NCI-H2107 treated with DMSO at 0.1 percent for 48 hours (cell line): ENCODE results near the gene LSM14A.
"Not testable (repeated sequence)": the region's sequence is repeated elsewhere in the genome, so short reads cannot be mapped to it uniquely, and the experiment has no call there.

Experiments
- DNase-seq: peaks from one replicate; lab custom pipeline; 2025; ENCODE audit not compliant: unreplicated experiment; lab: John Stamatoyannopoulos, UW

The LSM14A gene

DNA sequence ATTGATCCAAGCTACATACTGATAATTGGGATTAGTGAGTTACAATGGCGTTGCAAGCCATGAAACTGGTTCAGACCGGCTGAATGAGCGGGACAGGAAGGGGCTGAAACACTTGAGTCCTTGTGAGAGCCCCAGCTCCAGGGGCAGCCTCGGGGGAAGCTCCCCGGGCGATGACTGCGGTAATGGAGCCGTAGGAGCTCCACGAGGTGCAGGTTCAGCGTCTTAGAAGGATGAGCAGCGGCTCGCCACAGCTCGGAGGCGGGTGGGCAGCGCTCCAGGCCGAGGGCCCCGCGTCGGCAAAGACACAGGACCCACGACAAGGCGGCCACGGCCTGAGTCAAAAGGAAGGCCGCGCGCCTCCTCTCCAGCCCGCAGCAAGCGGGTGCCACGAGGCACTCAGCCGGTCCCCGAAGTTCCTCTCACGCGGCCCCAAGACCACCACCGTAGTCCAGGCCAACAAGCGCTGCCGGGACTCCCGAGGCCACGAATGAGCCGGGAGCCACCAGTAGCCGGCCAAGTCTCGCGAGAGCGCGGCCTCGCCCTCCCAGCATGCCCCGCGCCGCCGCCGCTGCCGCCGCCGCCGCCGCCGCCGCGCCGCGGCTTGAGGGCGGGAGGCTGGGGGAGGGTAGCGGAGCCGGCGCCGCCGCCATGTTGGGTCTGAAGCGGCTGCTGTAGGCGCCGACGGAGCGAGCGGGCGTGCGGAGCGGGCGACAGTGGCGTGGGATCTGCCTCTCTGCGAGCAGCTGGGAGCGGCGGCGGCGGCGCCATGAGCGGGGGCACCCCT, at the start of gene LSM14A:
Gene LSM14A, plus strand, starts transcription at position 628 of the 784 bp plus-strand sequence. Its CDS starts 139 bp downstream, at position 767.
- DNase-seq, result peak; percentile 54

DNA sequence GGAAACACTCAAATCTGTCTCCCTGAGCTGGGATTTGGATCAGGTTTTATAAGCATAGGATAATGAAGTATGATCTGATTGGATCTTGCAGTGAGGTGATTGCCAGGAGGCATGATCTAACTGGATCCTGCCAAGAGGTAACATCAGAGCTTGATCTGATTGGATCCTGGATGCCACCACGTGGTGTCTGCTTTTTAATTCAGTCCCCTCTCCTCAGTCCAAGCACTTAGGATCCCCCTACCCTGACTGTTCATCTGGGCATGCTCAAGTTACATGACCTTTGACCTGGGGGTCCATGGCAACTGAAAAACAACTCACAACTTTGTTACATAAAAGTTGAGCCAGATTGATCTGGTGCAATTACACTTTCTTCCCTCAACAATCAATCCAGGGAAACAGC, 47.5 kb upstream of the LSM14A start:
- DNase-seq, result no peak

DNA sequence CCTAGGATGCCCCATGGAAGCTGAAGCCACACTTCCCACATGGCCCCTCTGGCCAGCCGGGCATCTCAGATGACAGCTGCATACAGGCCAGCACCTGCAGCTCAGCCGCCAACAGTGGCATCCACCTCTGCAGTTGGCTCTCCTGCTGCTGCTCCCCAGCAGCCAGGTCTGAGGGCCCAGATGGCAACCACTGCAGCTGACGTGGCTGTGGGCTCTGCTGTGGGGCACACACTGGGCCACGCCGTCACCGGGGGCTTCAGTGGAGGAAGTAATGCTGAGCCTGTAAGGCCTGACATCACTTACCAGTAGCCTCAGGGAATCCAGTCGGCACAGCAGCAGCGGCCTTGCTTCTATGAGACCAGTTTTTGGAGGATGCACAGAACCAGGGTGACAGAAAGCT, 45.3 kb upstream of the LSM14A start:
- DNase-seq, result no peak

DNA sequence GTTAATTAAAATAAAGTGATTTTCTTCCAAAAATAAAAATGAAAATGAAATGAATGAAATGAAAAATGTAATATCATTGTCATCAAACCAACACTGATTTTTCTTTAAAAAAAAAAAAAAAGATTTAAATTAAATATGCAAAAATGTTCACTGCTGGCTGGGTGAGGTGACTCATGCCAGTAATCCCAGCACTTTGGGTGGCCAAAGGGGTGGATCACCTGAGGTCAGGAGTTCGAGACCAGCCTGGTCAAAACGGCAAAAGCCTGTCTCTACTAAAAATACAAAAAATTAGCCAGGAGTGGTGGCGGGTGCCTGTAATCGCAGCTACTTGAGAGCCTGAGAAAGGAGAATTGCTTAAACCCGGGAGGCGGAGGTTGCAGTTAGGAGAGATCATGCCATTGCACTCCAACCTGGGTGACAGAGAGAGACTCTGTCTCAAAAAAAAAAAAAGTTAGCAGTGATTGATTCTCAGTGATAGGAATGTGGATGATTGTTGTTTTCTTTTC, 44.6 kb upstream of the LSM14A start:
- DNase-seq, result no peak

DNA sequence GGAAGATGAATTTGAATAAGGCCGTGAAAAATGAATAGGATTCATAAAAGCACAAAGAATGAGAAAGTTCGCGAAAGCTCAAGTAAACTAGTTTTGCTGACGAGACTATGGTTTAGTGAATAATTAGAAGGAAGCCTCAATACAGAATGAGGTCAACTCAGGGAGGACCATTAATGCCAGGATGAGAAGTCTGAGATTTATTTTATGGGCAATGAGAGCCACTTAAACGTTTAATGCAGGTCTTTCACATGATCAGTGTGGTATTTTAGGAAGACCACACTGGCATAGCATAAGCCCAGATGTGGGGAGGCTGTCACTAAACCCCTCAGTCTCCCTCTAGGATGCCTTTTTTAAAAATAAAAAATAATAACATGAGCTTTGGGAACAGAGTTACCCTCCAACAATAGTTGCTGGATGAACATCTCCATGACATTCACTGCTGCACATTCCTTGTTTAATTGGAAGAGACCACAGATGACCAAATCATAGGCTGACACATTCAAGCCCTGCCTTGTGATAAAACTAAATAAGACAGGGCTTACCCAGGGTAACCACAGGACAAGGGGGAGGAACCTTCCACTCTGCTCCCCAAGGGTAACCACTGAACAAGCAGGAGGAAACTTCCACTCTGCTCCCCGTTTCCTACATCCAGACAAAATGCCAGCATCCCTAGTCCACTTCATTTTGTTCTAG, 43.6 kb upstream of the LSM14A start:
- DNase-seq, result no peak

DNA sequence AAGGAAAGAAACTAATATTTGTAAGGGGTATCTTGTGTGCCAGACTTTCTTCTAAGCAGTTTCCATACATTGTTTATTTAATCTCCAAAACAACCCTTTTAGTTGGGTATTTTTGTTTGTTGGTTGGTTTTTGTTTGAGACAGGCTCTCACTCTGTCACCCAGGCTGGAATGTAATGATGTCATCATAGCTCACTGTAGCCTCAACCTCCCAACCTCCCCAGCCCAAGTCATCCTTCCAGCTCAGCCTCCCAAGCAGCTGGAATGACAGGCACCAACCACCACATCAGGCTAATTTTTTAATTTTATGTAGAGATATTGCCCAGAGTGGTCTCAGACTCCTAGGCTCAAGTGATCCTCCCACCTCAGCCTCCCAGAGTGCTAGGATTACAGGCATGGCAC, 41.2 kb upstream of the LSM14A start:
- DNase-seq, result no peak

DNA sequence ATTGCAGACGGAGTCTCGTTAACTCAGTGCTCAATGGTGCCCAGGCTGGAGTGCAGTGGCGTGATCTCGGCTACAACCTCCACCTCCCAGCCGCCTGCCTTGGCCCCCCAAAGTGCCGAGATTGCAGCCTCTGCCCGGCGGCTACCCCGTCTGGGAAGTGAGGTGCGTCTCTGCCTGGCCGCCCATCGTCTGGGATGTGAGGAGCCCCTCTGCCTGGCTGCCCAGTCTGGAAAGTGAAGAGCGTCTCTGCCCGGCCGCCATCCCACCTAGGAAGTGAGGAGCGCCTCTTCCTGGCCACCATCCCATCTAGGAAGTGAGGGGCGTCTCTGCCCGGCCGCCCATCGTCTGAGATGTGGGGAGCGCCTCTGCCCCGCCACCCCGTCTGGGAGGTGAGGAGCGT, 40.2 kb upstream of the LSM14A start:
- not testable (repeated sequence) for DNase-seq

DNA sequence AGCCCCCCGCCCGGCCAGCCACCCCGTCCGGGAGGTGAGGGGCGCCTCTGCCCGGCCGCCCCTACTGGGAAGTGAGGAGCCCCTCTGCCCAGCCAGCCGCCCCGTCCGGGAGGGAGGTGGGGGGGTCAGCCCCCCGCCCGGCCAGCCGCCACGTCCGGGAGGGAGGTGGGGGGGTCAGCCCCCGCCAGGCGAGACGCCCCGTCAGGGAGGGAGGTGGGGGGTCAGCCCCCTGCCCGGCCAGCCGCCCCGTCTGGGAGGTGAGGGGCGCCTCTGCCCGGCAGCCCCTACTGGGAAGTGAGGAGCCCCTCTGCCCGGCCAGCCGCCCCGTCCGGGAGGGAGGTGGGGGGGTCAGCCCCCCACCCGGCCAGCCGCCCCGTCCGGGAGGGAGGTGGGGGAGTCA, 39.6 kb upstream of the LSM14A start:
- DNase-seq, result not testable (repeated sequence)

DNA sequence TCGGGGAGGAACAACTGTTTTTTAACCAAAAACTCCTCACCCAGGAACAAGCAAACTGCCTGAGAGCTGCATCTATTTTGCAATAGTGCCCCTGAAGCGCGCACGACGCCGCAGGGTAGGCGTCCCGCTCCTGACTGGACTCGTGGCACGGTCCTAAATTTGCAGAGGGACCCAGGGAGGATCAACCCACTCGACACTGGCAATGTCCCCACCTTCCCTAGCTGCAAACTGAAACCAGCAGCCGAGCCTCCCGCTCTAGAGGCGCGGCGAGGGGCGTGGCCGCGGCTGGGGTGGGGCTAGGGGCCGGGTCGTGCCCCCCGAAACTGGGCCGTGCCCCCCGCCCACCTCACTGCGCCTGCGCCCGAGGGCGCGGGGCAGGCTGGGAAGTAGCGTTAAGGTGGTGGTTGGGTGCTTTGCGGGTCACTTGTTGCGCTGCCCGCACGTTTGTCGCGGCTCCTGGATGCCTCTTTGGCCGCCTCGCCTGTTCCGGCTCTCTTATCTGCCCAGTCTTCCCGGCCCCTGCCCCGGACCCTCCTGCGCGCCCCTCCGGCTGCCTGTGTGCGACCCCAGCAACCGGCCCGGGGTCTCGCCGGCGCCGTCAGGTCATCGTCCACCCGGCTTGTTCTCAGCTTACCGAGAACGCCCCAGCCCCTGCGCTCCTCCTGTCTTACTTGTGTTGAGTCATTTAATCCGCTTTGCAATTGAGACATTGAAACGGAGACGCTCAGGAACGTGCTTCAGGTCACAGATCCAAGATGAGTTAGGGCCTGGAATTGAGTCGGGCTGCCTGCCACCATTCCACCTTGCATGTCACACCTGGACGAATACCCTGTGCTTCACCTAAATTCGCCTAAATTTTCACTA, 37.9 kb upstream of the LSM14A start:
- peak; percentile 43 for DNase-seq

DNA sequence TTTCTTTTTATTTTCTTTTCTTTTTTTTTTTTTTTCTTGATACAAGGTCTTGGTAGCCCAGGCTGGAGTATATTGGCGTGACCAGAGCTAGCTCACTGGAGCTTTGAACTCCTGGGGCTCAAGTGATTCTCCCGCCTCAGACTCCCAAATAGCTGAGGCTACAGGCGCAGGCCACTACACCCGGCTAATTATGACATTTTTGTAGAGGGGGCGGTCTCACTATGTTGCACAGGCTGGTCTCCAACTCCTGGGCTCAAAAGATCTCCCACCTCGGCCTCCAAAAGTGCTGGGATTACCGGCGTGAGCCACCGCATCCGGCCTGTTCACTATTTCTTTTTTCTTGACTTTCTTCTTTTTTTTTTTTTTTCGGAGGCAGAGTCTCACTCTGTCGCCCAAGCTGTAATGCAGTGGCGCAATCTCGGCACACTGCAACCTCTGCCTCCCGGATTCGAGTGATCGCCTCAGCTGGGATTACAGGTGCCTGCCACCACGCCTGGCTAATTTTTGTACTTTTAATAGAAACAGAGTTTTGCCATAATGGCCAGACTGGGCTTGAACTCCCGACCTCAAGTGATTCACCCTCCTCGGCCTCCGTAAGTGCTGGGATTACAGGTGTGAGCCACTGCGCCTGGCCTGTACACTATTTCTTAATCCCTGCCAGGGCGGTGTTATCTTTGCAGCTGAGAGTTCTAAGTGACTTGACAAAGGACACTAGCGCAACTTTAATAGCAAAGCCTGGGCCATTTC, 37.1 kb upstream of the LSM14A start:
- DNase-seq, result no peak

DNA sequence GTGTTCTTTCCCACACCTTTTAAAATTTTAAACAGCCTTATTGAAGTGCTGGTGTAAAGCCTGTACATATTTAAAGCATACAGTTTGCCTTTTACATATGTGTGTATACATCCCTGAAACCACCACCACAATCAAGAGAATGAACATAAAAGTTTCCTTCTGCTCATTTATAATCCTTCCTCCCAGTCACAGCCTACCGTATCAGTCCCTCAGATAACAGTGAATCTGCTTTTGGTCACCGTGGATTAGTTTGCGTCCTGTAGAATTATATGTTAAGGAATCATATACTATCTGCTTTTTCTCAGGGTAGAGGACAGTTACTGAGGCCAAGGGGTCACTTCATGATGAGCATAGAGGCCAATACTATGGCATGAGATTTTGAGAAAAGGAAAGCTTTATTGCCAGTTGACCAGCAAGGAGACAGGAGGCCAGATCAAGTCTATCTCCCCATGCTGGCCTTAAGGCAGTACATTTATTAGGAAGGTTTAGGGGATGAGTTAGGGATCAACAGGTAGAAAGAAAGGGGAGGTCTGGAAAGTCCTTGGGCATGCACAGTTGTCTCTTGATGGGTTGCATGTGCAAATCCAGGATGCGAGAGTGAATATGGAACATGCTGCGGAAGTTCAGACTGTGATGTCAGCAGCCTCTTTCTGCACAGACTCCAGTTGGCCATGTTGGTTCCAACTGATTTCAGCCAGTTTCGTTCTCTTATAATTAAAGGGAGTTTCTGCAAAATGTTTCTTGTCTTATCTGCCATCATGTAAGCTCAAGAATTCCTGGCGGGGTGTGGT, 36.3 kb upstream of the LSM14A start:
- no peak for DNase-seq

DNA sequence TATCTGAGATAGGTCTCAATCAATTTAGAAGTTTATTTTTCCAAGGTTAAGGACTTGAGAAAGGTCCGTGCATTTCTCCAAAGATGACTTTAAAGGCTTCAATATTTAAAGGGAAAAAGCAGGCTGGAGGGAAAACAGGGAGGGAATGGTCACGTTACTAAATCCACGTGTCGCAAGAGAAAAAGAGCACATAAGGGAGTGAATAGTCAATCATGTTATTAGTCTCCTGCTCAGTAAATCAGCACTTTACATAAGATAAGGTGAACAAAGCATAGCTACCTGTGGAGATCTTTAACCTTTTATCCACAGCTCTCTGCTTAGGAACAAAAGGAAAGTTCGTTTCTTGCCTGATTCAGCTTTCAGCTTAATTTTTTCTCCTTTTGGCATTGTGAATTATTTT, 31.3 kb upstream of the LSM14A start:
- no peak for DNase-seq

DNA sequence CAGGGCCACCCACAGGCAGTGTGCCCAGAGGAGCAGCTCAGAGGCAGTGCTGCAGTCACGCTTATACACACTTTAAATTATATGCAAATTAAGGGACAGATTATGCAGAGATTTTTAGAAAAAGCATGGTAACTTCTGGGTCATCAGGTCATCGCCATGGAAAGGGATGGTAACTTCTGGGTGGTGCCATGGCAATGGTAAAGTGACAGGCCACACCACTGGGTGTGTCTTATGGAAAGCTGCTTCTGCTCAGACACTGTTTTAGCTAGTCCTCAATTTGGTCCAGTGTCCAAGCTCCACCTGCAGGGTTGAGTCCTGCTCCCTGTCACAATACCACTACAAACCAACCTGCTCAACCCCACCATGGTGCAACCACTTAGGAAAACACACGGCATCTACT, 29.9 kb upstream of the LSM14A start:
- DNase-seq, result no peak

DNA sequence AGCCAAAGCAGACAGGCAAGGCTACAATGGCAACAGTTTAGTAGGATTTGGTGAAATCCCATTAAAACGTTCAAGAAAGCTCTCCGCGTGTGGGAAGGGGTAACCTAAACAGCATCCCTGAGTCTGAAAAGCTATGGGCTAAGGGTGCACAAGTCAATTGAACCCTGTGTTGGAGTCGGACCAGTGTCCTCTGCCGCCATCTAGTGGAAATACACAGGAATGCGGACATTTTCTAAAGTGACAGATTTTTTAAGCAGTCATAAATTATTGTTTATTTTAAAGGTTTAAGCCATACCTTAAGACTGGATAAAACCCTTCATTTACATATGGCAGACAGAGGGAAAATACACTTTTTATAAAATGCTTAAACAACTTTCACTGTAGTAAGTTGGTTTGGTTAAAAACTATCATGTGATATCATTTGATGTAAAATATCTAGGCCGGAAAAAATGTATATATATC, 26.5 kb upstream of the LSM14A start:
- peak; percentile 46 for DNase-seq

DNA sequence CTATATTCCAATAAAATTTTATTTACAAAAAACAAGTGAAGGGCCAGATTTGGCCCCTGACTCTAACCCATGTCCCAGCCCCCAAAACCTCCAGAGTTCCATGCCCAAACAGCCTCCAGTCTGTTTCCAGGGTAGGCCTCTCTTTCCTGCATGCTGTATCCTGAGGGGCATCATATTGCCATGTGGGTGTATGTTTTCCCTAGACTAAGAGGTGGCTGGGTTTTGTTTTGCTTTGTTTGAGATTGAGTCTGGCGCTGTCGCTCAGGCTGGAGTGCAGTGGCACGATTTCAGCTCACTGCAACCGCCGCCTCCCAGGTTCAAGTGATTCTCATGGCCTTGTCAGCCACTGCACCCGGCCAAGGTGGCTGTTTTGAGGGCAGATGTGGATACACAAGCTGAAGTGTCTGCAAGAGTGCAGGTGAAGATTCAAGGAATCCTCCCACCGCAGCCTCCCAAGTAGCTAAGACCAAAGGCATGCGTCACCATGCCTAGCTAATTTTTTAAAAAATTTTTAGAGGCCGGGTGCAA, 23.6 kb upstream of the LSM14A start:
- peak; percentile 29 for DNase-seq

DNA sequence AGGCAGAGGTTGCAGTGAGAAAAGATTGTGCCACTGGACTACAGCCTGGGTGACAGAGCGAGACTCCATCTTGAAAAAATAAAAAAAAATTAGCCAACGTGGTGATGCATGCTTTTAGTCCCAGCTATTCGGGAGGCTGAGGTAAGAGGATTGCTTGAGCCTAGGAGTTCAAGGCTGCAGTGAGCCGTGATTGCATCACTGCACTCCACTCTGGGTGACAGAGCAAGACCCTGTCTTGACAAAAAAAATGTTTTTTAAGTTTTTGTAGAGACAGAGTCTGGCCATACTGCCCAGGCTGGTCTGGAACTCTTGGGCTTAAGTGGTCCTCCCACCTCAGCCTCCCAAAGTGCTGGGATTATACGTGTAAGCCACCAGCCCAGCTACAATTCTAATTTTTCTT, 22.4 kb upstream of the LSM14A start:
- DNase-seq, result no peak

DNA sequence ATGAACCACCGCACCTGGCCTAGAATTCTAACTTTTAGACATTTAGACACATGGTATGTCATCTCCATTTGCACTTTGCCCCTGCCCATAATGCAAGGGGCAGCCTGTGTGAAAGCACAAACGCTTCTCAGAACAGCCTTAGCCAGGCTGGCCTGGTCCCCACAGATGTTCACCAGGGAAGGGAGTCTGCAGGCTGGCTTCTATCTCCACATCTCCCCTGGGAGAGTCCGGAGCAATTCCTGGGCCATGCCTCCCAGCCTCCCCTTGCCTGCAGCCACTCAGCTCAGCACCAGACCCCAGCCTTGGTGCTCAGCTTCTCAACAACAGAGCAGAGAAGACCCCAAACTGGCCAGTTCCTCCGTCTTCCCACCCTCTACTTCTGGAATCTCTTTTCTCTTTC, 21.7 kb upstream of the LSM14A start:
- DNase-seq, result no peak

DNA sequence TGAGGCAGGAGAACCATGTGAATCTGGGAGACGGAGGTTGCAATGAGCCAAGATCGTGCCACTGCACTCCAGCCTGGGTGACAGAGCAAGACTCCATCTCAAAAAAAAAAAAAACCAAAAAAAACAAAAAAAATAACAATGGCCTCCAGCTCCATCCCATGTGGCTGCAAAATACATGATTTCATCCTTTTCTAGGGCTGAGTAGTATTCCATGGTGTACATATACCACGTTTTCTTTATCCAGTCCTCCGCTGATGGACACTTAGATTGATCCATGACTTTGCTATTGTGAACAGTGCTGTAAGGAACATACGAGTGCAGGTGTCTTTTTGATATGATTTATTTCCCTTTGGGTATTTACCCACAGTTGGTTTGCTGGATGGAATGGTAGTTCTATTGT, 20.9 kb upstream of the LSM14A start:
- no peak for DNase-seq

DNA sequence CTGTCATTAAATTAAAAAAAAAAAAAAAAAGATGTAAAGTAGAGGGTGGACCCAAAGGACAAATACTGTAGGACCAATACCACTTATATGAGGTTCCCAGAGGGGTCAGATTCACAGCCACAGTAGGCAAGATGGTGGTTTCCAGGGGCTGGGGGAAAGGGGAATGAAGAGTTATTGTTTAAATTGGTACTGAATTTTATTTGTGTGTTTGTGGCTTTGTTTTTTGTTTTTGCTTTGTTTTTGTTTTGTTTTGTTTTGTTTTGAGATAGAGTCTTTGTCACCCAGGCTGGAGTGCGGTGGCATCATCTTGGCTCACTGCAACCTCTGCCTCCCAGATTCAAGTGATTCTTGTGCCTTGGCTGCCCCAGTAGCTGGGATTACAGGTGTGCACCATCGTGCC, 17.9 kb upstream of the LSM14A start:
- no peak for DNase-seq

DNA sequence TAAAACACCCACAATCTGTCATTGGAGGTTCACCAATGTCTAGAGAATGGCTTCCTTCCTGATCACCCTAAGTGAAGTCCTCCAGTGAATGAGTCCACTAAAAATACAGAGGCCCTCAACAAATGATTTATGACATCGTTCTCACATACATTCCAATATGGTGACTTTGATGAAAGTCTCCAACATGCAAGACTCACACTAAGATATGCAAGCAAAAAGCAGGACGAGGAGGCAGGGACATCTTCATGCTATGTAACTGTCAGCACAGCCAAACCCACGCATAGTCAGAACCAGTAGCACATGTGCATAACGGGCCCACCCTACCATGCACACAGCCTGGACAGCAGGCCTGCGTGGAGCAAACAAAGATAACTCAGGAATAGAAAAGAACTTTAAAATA, 16.6 kb upstream of the LSM14A start:
- DNase-seq, result no peak
